AG09319 (cell line): Measurements from ENCODE around the gene POLR2E.

Experiments
- DNase-seq: peaks from one replicate; pipeline ENCODE4 v3.0.0-alpha.2; 2010; ENCODE audit warnings: low read depth; ENCODE audit errors: extremely low read depth
- CTCF ChIP-seq: IDR thresholded peaks from 2 replicates; pipeline ENCODE4 v1.5.1; 2011; ENCODE audit warnings: low read depth, mild to moderate bottlenecking, inconsistent platforms, low read length, moderate library complexity

The POLR2E gene

GRCh38 chr19:1112268-1113029, 17.3 kb upstream of the POLR2E start:
- no peak for TF ChIP-seq CTCF
- DNase-seq, result no peak

- TF ChIP-seq CTCF, result no peak
- no peak for DNase-seq
These were observed 16.6 kb upstream of the POLR2E start for GRCh38 chr19:1111641-1112267.

- no peak for TF ChIP-seq CTCF
These were observed 15.8 kb upstream of the POLR2E start for GRCh38 chr19:1110809-1111640.

GRCh38 chr19:1109697-1110671, 14.8 kb upstream of the POLR2E start:
- no peak for TF ChIP-seq CTCF
- no peak for DNase-seq

More at GRCh38 chr19:1110809-1111640, 15.8 kb upstream of the POLR2E start:
- DNase-seq, result no peak

- DNase-seq, result no peak
- no peak for TF ChIP-seq CTCF
These were observed 13.9 kb upstream of the POLR2E start for GRCh38 chr19:1109032-1109551.

- no peak for TF ChIP-seq CTCF
- DNase-seq, result no peak
These were observed 13.3 kb upstream of the POLR2E start for GRCh38 chr19:1108291-1109031.
